ENCODE results near the gene HM13. TPM values are rescaled to one million over a fixed set of nuclear protein-coding genes. Genes with fewer than 3 reads are reported as not detected.
"Not testable (repeated sequence)": the region's sequence is repeated elsewhere in the genome, so short reads cannot be mapped to it uniquely, and the experiment has no call there.

The HM13 gene
- total RNA-seq, 1 donor from 2014 or later: 193 TPM

- no peaks in the 10 kb centered on the region for H3K9me3 Mint-ChIP-seq
- H3K36me3 Mint-ChIP-seq (ENCODE audit: low read depth): peaks cover 20% of the 10 kb centered on the region
- H3K27me3 Mint-ChIP-seq: no peaks in the 10 kb centered on the region
- no peak overlapping the region for H3K27ac Mint-ChIP-seq
- DNase-seq: peak; percentile 57
- H3K4me3 Mint-ChIP-seq: no peak overlapping the region
- peaks cover 28% of the 10 kb centered on the region for H3K4me1 Mint-ChIP-seq
- intact Hi-C loops (cut with micrococcal nuclease): no loop called here
These were observed 56.7 kb downstream of the HM13 start for GRCh38 chr20:31570735-31571617.

GRCh38 chr20:31572042-31572700 is 57.9 kb downstream of the HM13 start:
- intact Hi-C loops (cut with micrococcal nuclease): loop anchor here (2.0 kb wide), 1 partner anchor 151 kb away; the partner anchor contains the start of gene BCL2L1
- peaks cover 15% of the 10 kb centered on the region for H3K36me3 Mint-ChIP-seq (ENCODE audit: low read depth)
- no peaks in the 10 kb centered on the region for H3K9me3 Mint-ChIP-seq
- peak overlapping the region; percentile 91 for H3K27ac Mint-ChIP-seq
- peak overlapping the region; percentile 88 for H3K4me3 Mint-ChIP-seq
- H3K27me3 Mint-ChIP-seq: no peaks in the 10 kb centered on the region
- no peak for DNase-seq
- peaks cover 20% of the 10 kb centered on the region for H3K4me1 Mint-ChIP-seq

GRCh38 chr20:31572701-31573554 is 58.7 kb downstream of the HM13 start:
- H3K27ac Mint-ChIP-seq: peak overlapping the region; percentile 91

GRCh38 chr20:31573555-31574321 is 59.5 kb downstream of the HM13 start:
- Mint-ChIP-seq H3K4me3 (peak overlapping the region; percentile 92), H3K4me1 (peaks cover 19% of the 10 kb centered on the region), H3K27ac (peak overlapping the region; percentile 86), H3K9me3 (no peaks in the 10 kb centered on the region), H3K36me3 (ENCODE audit: low read depth) (peaks cover 5% of the 10 kb centered on the region), H3K27me3 (peaks cover 2% of the 10 kb centered on the region)
- intact Hi-C loops (cut with micrococcal nuclease): loop anchor here (1.0 to 2.0 kb wide), 3 partner anchors 32 to 149 kb away; partner anchors contain the start of genes BCL2L1 and ID1
- DNase-seq: no peak

More at GRCh38 chr20:31572701-31573554, 58.7 kb downstream of the HM13 start:
- H3K27me3 Mint-ChIP-seq: peaks cover 2% of the 10 kb centered on the region
- intact Hi-C loops (cut with micrococcal nuclease): loop anchor here (1.0 to 2.0 kb wide), 3 partner anchors 32 to 150 kb away; partner anchors contain the start of genes BCL2L1 and ID1
- peak; percentile 95 for DNase-seq
- peaks cover 19% of the 10 kb centered on the region for H3K4me1 Mint-ChIP-seq
- peaks cover 9% of the 10 kb centered on the region for H3K36me3 Mint-ChIP-seq (ENCODE audit: low read depth)
- no peaks in the 10 kb centered on the region for H3K9me3 Mint-ChIP-seq
- H3K4me3 Mint-ChIP-seq: peak overlapping the region; percentile 92

- H3K4me3 Mint-ChIP-seq; H3K27me3 Mint-ChIP-seq; DNase-seq; intact Hi-C loops (cut with micrococcal nuclease); H3K36me3 Mint-ChIP-seq (ENCODE audit: low read depth); H3K9me3 Mint-ChIP-seq; H3K27ac Mint-ChIP-seq: not testable (repeated sequence)
- H3K4me1 Mint-ChIP-seq: peaks cover 22% of the 10 kb centered on the region
These were observed 60.7 kb downstream of the HM13 start for GRCh38 chr20:31574986-31575385.

GRCh38 chr20:31576751-31577150 is 62.5 kb downstream of the HM13 start:
- no peaks in the 10 kb centered on the region for H3K9me3 Mint-ChIP-seq
- no peak for DNase-seq
- H3K27ac Mint-ChIP-seq: no peak overlapping the region
- no peaks in the 10 kb centered on the region for H3K36me3 Mint-ChIP-seq (ENCODE audit: low read depth)
- peaks cover 22% of the 10 kb centered on the region for H3K4me1 Mint-ChIP-seq
- H3K4me3 Mint-ChIP-seq: no peak overlapping the region
- peaks cover 2% of the 10 kb centered on the region for H3K27me3 Mint-ChIP-seq
- intact Hi-C loops (cut with micrococcal nuclease): no loop called here

- H3K27me3 Mint-ChIP-seq: peaks cover 2% of the 10 kb centered on the region
- H3K4me1 Mint-ChIP-seq: peaks cover 19% of the 10 kb centered on the region
- no peaks in the 10 kb centered on the region for H3K9me3 Mint-ChIP-seq
- no peak overlapping the region for H3K4me3 Mint-ChIP-seq
- intact Hi-C loops (cut with micrococcal nuclease): no loop called here
- no peak overlapping the region for H3K27ac Mint-ChIP-seq
- DNase-seq: no peak
- H3K36me3 Mint-ChIP-seq (ENCODE audit: low read depth): no peaks in the 10 kb centered on the region
These were observed 63.0 kb downstream of the HM13 start for GRCh38 chr20:31577194-31577593.

- intact Hi-C loops (cut with micrococcal nuclease): no loop called here
These were observed 64.4 kb downstream of the HM13 start for GRCh38 chr20:31578448-31579138.

GRCh38 chr20:31579245-31579644 is 65.0 kb downstream of the HM13 start:
- peaks cover 2% of the 10 kb centered on the region for H3K4me1 Mint-ChIP-seq
- no peaks in the 10 kb centered on the region for H3K9me3 Mint-ChIP-seq
- DNase-seq: no peak
- H3K4me3 Mint-ChIP-seq: no peak overlapping the region
- no peak overlapping the region for H3K27ac Mint-ChIP-seq
- no peaks in the 10 kb centered on the region for H3K36me3 Mint-ChIP-seq (ENCODE audit: low read depth)
- intact Hi-C loops (cut with micrococcal nuclease): no loop called here
- peaks cover 4% of the 10 kb centered on the region for H3K27me3 Mint-ChIP-seq

More at GRCh38 chr20:31578448-31579138, 64.4 kb downstream of the HM13 start:
- H3K27ac Mint-ChIP-seq: no peak overlapping the region
- no peaks in the 10 kb centered on the region for H3K36me3 Mint-ChIP-seq (ENCODE audit: low read depth)
- peaks cover 2% of the 10 kb centered on the region for H3K27me3 Mint-ChIP-seq
- H3K9me3 Mint-ChIP-seq: no peaks in the 10 kb centered on the region
- H3K4me3 Mint-ChIP-seq: no peak overlapping the region
- H3K4me1 Mint-ChIP-seq: peaks cover 9% of the 10 kb centered on the region
- DNase-seq: no peak

- DNase-seq; intact Hi-C loops (cut with micrococcal nuclease); H3K4me3 Mint-ChIP-seq; H3K27me3 Mint-ChIP-seq; H3K4me1 Mint-ChIP-seq; H3K9me3 Mint-ChIP-seq; H3K27ac Mint-ChIP-seq; H3K36me3 Mint-ChIP-seq (ENCODE audit: low read depth): not testable (repeated sequence)
These were observed 65.9 kb downstream of the HM13 start for GRCh38 chr20:31579941-31580651.

GRCh38 chr20:31580706-31581105 is 66.5 kb downstream of the HM13 start:
- no peak for DNase-seq
- Mint-ChIP-seq H3K27ac (no peak overlapping the region), H3K4me3 (no peak overlapping the region), H3K9me3 (no peaks in the 10 kb centered on the region), H3K36me3 (ENCODE audit: low read depth) (no peaks in the 10 kb centered on the region), H3K27me3 (peaks cover 13% of the 10 kb centered on the region), H3K4me1 (peaks cover 2% of the 10 kb centered on the region)
- intact Hi-C loops (cut with micrococcal nuclease): no loop called here

GRCh38 chr20:31581391-31581790 is 67.1 kb downstream of the HM13 start:
- intact Hi-C loops (cut with micrococcal nuclease): no loop called here
- Mint-ChIP-seq H3K4me3 (no peak overlapping the region), H3K36me3 (ENCODE audit: low read depth) (no peaks in the 10 kb centered on the region), H3K9me3 (no peaks in the 10 kb centered on the region), H3K4me1 (peaks cover 2% of the 10 kb centered on the region), H3K27ac (no peak overlapping the region), H3K27me3 (peaks cover 17% of the 10 kb centered on the region)
- DNase-seq: no peak

Measured in activated CD4-positive, alpha-beta T cell treated with anti-CD3 and anti-CD28 coated beads, Interleukin-2, amount 10 ng/mL, durations not matched to agents 24 days and 14 days (primary cell).